SHP77 (cell line): ENCODE results near the gene LMO1.

Source experiments
- DNase-seq, 2 experiments: peaks; one replicate each; lab custom pipeline; 2025; lab: John Stamatoyannopoulos, UW

Gene LMO1

GRCh38 chr11:8242499-8243280, 21.0 kb downstream of the LMO1 start:
- DNase-seq = no peak

GRCh38 chr11:8242118-8242475, 21.6 kb downstream of the LMO1 start:
- no peak for DNase-seq

GRCh38 chr11:8241373-8242117, 22.1 kb downstream of the LMO1 start:
- DNase-seq = no peak

GRCh38 chr11:8239536-8240228, 24.0 kb downstream of the LMO1 start:
- no peak for DNase-seq

GRCh38 chr11:8239040-8239439, 24.6 kb downstream of the LMO1 start:
- no peak for DNase-seq

- DNase-seq = no peak
These were observed 26.2 kb downstream of the LMO1 start for GRCh38 chr11:8237453-8237852.

- DNase-seq = no peak
These were observed 27.8 kb downstream of the LMO1 start for GRCh38 chr11:8235925-8236324.

- no peak for DNase-seq
These were observed 28.8 kb downstream of the LMO1 start for GRCh38 chr11:8234910-8235309.

GRCh38 chr11:8234425-8234821, 29.3 kb downstream of the LMO1 start:
- DNase-seq = peak; percentile 20 to 24

GRCh38 chr11:8233691-8234424, 29.8 kb downstream of the LMO1 start:
- DNase-seq = peak in 1 of 2 experiments; percentile 20

- DNase-seq = no peak
These were observed 30.6 kb downstream of the LMO1 start for GRCh38 chr11:8232849-8233606.

GRCh38 chr11:8232414-8232813, 31.3 kb downstream of the LMO1 start:
- DNase-seq = no peak

GRCh38 chr11:8231979-8232378, 31.7 kb downstream of the LMO1 start:
- no peak for DNase-seq

- DNase-seq = no peak
These were observed 32.5 kb downstream of the LMO1 start for GRCh38 chr11:8230921-8231847.

GRCh38 chr11:8230178-8230859, 33.4 kb downstream of the LMO1 start:
- no peak for DNase-seq

- peak; percentile 1 to 52 for DNase-seq
These were observed 34.1 kb downstream of the LMO1 start for GRCh38 chr11:8229299-8230177.

GRCh38 chr11:8228231-8228630, 35.4 kb downstream of the LMO1 start:
- no peak for DNase-seq
